ENCODE results near the gene GYG2.

DNA sequence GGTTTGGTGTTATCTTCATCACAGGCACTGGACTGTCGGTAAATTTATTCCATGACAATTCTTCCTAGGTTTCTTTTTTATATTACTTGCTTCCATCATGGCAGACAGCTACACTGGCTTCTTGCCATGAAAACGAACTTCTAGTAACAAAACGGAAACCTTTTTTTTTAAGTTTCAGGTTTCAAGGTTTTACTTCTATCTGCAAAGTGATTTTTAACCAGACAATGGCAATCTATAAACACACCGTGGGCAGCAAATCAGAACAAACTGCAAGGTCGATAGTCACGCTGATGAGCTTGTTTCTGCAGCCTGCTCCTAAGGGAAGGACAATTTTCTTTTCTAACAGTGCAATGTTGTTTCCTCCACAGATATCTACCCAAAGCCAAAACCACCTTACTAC, 47.0 kb upstream of the GYG2 start:
- TF ChIP-seq ZNF274 (IDR thresholded peaks at IDR 0.05; ENCODE audit: low read depth, low read length) (no peak), SUZ12 (IDR thresholded peaks at IDR 0.05; ENCODE audit: extremely low read depth, insufficient read depth, insufficient read length) (no peak)

Measured in NT2/D1 (cell line).